ENCODE data around the gene GLIS1.

GLIS1 gene

GRCh38 chr1:53619367-53620060 lies 119.5 kb downstream of the GLIS1 start:
- Histone ChIP-seq H3K23ac (ENCODE audit: low read length in 2 of 2) (no peak overlapping the region), H2AFZ (ENCODE audit: low read depth, low read length) (no peak overlapping the region), H3K4me3 (ENCODE audit: insufficient read depth in 1 of 2, low read depth in 1 of 2, low read length in 2 of 2) (no peak overlapping the region), H2BK120ac (ENCODE audit: low read depth, low read length) (peak overlapping the region; percentile 3), H2BK12ac (ENCODE audit: low read length in 2 of 2) (no peak overlapping the region), H3K18ac (ENCODE audit: low read depth in 1 of 2, low read length in 2 of 2) (no peak overlapping the region), H4K8ac (ENCODE audit: low read length) (no peak overlapping the region), H2BK5ac (ENCODE audit: low read depth, low read length, poor library complexity, severe bottlenecking) (no peak overlapping the region), H2BK15ac (ENCODE audit: low read depth, poor library complexity, severe bottlenecking) (no peak overlapping the region), H3K14ac (ENCODE audit: low read length in 2 of 2) (peak overlapping the region in 1 of 2 experiments; percentile 1), H3K9me3 (ENCODE audit: control insufficient read depth, low read length) (peaks cover 9% of the 10 kb centered on the region), H3K27me3 (ENCODE audit: control insufficient read depth in 1 of 2, insufficient read depth in 1 of 2, low read length in 2 of 2) (peaks cover 0 to 6% of the 10 kb centered on the region in 2 experiments), H3K4me1 (ENCODE audit: control insufficient read depth, insufficient read depth, low read depth, low read length) (peaks cover 8% of the 10 kb centered on the region), H2AK5ac (ENCODE audit: low read length, severe bottlenecking) (no peak overlapping the region), H3K4ac (ENCODE audit: low read depth in 1 of 2, low read length in 2 of 2) (no peak overlapping the region), H3K79me1 (replicated peaks; ENCODE audit: low read length, poor library complexity, severe bottlenecking) (peaks cover 45% of the 10 kb centered on the region), H3K4me2 (ENCODE audit: low read length, poor library complexity, severe bottlenecking) (no peak overlapping the region), H3K36me3 (ENCODE audit: control insufficient read depth in 1 of 2, insufficient read depth in 2 of 2, low read depth in 1 of 2, low read length in 2 of 2) (peaks cover 0 to 20% of the 10 kb centered on the region in 2 experiments), H4K91ac (ENCODE audit: low read length) (no peak overlapping the region), H3K27ac (ENCODE audit: low read length, poor library complexity, severe bottlenecking) (no peak overlapping the region), H3K9ac (ENCODE audit: low read length) (no peak overlapping the region)
- 96% methylated on average over 7 of the region's 7 CpGs for WGBS
- no peak for DNase-seq

- peak overlapping the region; percentile 3 for H2BK120ac ChIP-seq (ENCODE audit: low read depth, low read length)
- H3K9me3 ChIP-seq (ENCODE audit: control insufficient read depth, low read length), result peaks cover 3% of the 10 kb centered on the region
- no peak overlapping the region for H2AK5ac ChIP-seq (ENCODE audit: low read length, severe bottlenecking)
- peaks cover 49% of the 10 kb centered on the region for H3K79me1 ChIP-seq (replicated peaks; ENCODE audit: low read length, poor library complexity, severe bottlenecking)
- no peak for DNase-seq
- no peak overlapping the region for H3K4me2 ChIP-seq (ENCODE audit: low read length, poor library complexity, severe bottlenecking)
- 74% methylated on average over 4 of the region's 4 CpGs for WGBS
- no peak overlapping the region for H2AFZ ChIP-seq (ENCODE audit: low read depth, low read length)
- no peak overlapping the region for H4K91ac ChIP-seq (ENCODE audit: low read length)
- no peak overlapping the region for H3K23ac ChIP-seq (ENCODE audit: low read length in 2 of 2)
- H2BK15ac ChIP-seq (ENCODE audit: low read depth, poor library complexity, severe bottlenecking), result no peak overlapping the region
- H2BK12ac ChIP-seq (ENCODE audit: low read length in 2 of 2), result no peak overlapping the region
- H3K27ac ChIP-seq (ENCODE audit: low read length, poor library complexity, severe bottlenecking), result no peak overlapping the region
- no peak overlapping the region for H4K8ac ChIP-seq (ENCODE audit: low read length)
- no peak overlapping the region for H2BK5ac ChIP-seq (ENCODE audit: low read depth, low read length, poor library complexity, severe bottlenecking)
- H3K36me3 ChIP-seq (ENCODE audit: control insufficient read depth in 1 of 2, insufficient read depth in 2 of 2, low read depth in 1 of 2, low read length in 2 of 2), result peaks cover 0 to 20% of the 10 kb centered on the region in 2 experiments
- H3K18ac ChIP-seq (ENCODE audit: low read depth in 1 of 2, low read length in 2 of 2), result no peak overlapping the region
- no peak overlapping the region for H3K9ac ChIP-seq (ENCODE audit: low read length)
- no peak overlapping the region for H3K4ac ChIP-seq (ENCODE audit: low read depth in 1 of 2, low read length in 2 of 2)
- H3K14ac ChIP-seq (ENCODE audit: low read length in 2 of 2), result peak overlapping the region in 1 of 2 experiments; percentile 1
- peaks cover 0 to 6% of the 10 kb centered on the region in 2 experiments for H3K27me3 ChIP-seq (ENCODE audit: control insufficient read depth in 1 of 2, insufficient read depth in 1 of 2, low read length in 2 of 2)
- peaks cover 10% of the 10 kb centered on the region for H3K4me1 ChIP-seq (ENCODE audit: control insufficient read depth, insufficient read depth, low read depth, low read length)
- H3K4me3 ChIP-seq (ENCODE audit: insufficient read depth in 1 of 2, low read depth in 1 of 2, low read length in 2 of 2), result no peak overlapping the region
Measured at GRCh38 chr1:53618500-53619366, 120.2 kb downstream of the GLIS1 start.

- no peak overlapping the region for H2BK15ac ChIP-seq (ENCODE audit: low read depth, poor library complexity, severe bottlenecking)
- WGBS, result 96% methylated on average over 4 of the region's 4 CpGs
- H4K91ac ChIP-seq (ENCODE audit: low read length), result no peak overlapping the region
Measured at GRCh38 chr1:53617851-53618499, 121.0 kb downstream of the GLIS1 start.

GRCh38 chr1:53617382-53617781 lies 121.6 kb downstream of the GLIS1 start:
- H3K79me1 ChIP-seq (replicated peaks; ENCODE audit: low read length, poor library complexity, severe bottlenecking), result peaks cover 48% of the 10 kb centered on the region

More at GRCh38 chr1:53617851-53618499, 121.0 kb downstream of the GLIS1 start:
- Histone ChIP-seq H4K8ac (ENCODE audit: low read length) (no peak overlapping the region), H3K79me1 (replicated peaks; ENCODE audit: low read length, poor library complexity, severe bottlenecking) (peaks cover 49% of the 10 kb centered on the region), H3K27ac (ENCODE audit: low read length, poor library complexity, severe bottlenecking) (no peak overlapping the region), H3K9ac (ENCODE audit: low read length) (peak overlapping the region; percentile 19), H3K36me3 (ENCODE audit: control insufficient read depth in 1 of 2, insufficient read depth in 2 of 2, low read depth in 1 of 2, low read length in 2 of 2) (peaks cover 0 to 20% of the 10 kb centered on the region in 2 experiments), H3K4me3 (ENCODE audit: insufficient read depth in 1 of 2, low read depth in 1 of 2, low read length in 2 of 2) (no peak overlapping the region), H2BK12ac (ENCODE audit: low read length in 2 of 2) (no peak overlapping the region), H3K18ac (ENCODE audit: low read depth in 1 of 2, low read length in 2 of 2) (no peak overlapping the region), H3K4me2 (ENCODE audit: low read length, poor library complexity, severe bottlenecking) (no peak overlapping the region), H2AK5ac (ENCODE audit: low read length, severe bottlenecking) (no peak overlapping the region), H3K9me3 (ENCODE audit: control insufficient read depth, low read length) (no peaks in the 10 kb centered on the region), H2BK120ac (ENCODE audit: low read depth, low read length) (no peak overlapping the region), H2AFZ (ENCODE audit: low read depth, low read length) (no peak overlapping the region), H3K14ac (ENCODE audit: low read length in 2 of 2) (no peak overlapping the region), H3K4me1 (ENCODE audit: control insufficient read depth, insufficient read depth, low read depth, low read length) (peaks cover 10% of the 10 kb centered on the region), H3K27me3 (ENCODE audit: control insufficient read depth in 1 of 2, insufficient read depth in 1 of 2, low read length in 2 of 2) (peaks cover 0 to 6% of the 10 kb centered on the region in 2 experiments), H3K23ac (ENCODE audit: low read length in 2 of 2) (no peak overlapping the region), H3K4ac (ENCODE audit: low read depth in 1 of 2, low read length in 2 of 2) (no peak overlapping the region), H2BK5ac (ENCODE audit: low read depth, low read length, poor library complexity, severe bottlenecking) (no peak overlapping the region)
- DNase-seq, result no peak

More at GRCh38 chr1:53617382-53617781, 121.6 kb downstream of the GLIS1 start:
- Histone ChIP-seq H3K4me3 (ENCODE audit: insufficient read depth in 1 of 2, low read depth in 1 of 2, low read length in 2 of 2) (no peak overlapping the region), H4K91ac (ENCODE audit: low read length) (no peak overlapping the region), H2BK12ac (ENCODE audit: low read length in 2 of 2) (no peak overlapping the region), H2BK15ac (ENCODE audit: low read depth, poor library complexity, severe bottlenecking) (no peak overlapping the region), H3K27me3 (ENCODE audit: control insufficient read depth in 1 of 2, insufficient read depth in 1 of 2, low read length in 2 of 2) (peaks cover 0 to 6% of the 10 kb centered on the region in 2 experiments), H3K18ac (ENCODE audit: low read depth in 1 of 2, low read length in 2 of 2) (no peak overlapping the region), H4K8ac (ENCODE audit: low read length) (no peak overlapping the region), H3K9ac (ENCODE audit: low read length) (peak overlapping the region; percentile 19), H3K4me1 (ENCODE audit: control insufficient read depth, insufficient read depth, low read depth, low read length) (peaks cover 10% of the 10 kb centered on the region), H3K9me3 (ENCODE audit: control insufficient read depth, low read length) (no peaks in the 10 kb centered on the region), H3K23ac (ENCODE audit: low read length in 2 of 2) (no peak overlapping the region), H3K14ac (ENCODE audit: low read length in 2 of 2) (no peak overlapping the region), H2BK120ac (ENCODE audit: low read depth, low read length) (no peak overlapping the region), H3K36me3 (ENCODE audit: control insufficient read depth in 1 of 2, insufficient read depth in 2 of 2, low read depth in 1 of 2, low read length in 2 of 2) (peaks cover 0 to 20% of the 10 kb centered on the region in 2 experiments), H3K4ac (ENCODE audit: low read depth in 1 of 2, low read length in 2 of 2) (no peak overlapping the region), H2AK5ac (ENCODE audit: low read length, severe bottlenecking) (no peak overlapping the region), H3K27ac (ENCODE audit: low read length, poor library complexity, severe bottlenecking) (no peak overlapping the region), H3K4me2 (ENCODE audit: low read length, poor library complexity, severe bottlenecking) (no peak overlapping the region), H2BK5ac (ENCODE audit: low read depth, low read length, poor library complexity, severe bottlenecking) (no peak overlapping the region), H2AFZ (ENCODE audit: low read depth, low read length) (no peak overlapping the region)
- peak; percentile 53 for DNase-seq
- WGBS, result 90% methylated on average over 6 of the region's 7 CpGs
